Skeletal muscle satellite cell (primary cell): ENCODE measurements around the gene ASCC2.
"Not testable (repeated sequence)": the region's sequence is repeated elsewhere in the genome, so short reads cannot be mapped to it uniquely, and the experiment has no call there.

Source experiments
- H3K27me3 ChIP-seq: 2 replicates; pipeline ENCODE4 v1.7.0; 2013; ENCODE audit warnings: low read length; ENCODE audit not compliant: control insufficient read depth, insufficient read depth
- H3K36me3 ChIP-seq: 2 replicates; pipeline ENCODE4 v1.7.0; 2013; ENCODE audit warnings: mild to moderate bottlenecking, control low read depth, low read length; ENCODE audit not compliant: insufficient read depth
- H3K4me1 ChIP-seq: 2 replicates; pipeline ENCODE4 v1.7.0; 2013; ENCODE audit warnings: low read length; ENCODE audit not compliant: control insufficient read depth, insufficient read depth
- H3K4me2 ChIP-seq: 2 replicates; pipeline ENCODE4 v1.7.0; 2013; ENCODE audit warnings: mild to moderate bottlenecking, low read length
- H3K4me3 ChIP-seq: 2 replicates; pipeline ENCODE4 v1.7.0; 2013; ENCODE audit warnings: low read length
- H3K9ac ChIP-seq: 2 replicates; pipeline ENCODE4 v1.7.0; 2013; ENCODE audit warnings: mild to moderate bottlenecking, low read depth, low read length, moderate library complexity
- H3K9me3 ChIP-seq: replicated peaks from 2 replicates; pipeline ENCODE4 v1.7.0; 2013; ENCODE audit warnings: mild to moderate bottlenecking, control low read depth, low read length

ASCC2 gene

GRCh38 chr22:29831186-29831921 is 6.7 kb downstream of the ASCC2 start:
- H3K36me3 ChIP-seq: peaks cover 45% of the 10 kb centered on the region
- no peak overlapping the region for H3K4me3 ChIP-seq
- H3K9ac ChIP-seq: no peak overlapping the region
- no peaks in the 10 kb centered on the region for H3K9me3 ChIP-seq
- no peaks in the 10 kb centered on the region for H3K4me1 ChIP-seq
- no peak overlapping the region for H3K4me2 ChIP-seq
- H3K27me3 ChIP-seq: no peaks in the 10 kb centered on the region

DNA sequence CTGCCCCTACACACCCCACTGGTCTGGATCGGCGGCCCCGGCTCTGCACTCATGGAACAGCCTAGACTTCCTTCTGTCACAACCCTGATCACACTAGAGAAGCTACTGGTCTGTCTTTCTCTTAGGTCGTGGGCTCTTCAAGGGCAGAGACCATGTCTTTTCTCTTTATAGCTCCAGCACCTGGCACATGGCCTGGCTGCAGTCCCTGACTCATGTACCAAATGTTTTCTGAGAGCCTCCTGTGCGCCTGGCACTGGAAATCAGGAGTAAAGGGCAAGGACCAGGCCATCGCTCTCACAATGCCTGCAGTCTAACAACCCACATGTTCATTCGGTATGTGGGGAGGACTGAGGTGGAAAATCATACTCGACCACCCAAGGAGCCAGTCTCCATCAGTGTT is 7.5 kb downstream of the ASCC2 start:
- no peak overlapping the region for H3K4me3 ChIP-seq
- H3K9me3 ChIP-seq: no peaks in the 10 kb centered on the region
- no peaks in the 10 kb centered on the region for H3K27me3 ChIP-seq
- H3K36me3 ChIP-seq: peaks cover 48% of the 10 kb centered on the region
- no peaks in the 10 kb centered on the region for H3K4me1 ChIP-seq
- no peak overlapping the region for H3K9ac ChIP-seq
- H3K4me2 ChIP-seq: no peak overlapping the region

- H3K9me3 ChIP-seq, H3K4me3 ChIP-seq, H3K27me3 ChIP-seq, H3K9ac ChIP-seq, H3K4me1 ChIP-seq, H3K4me2 ChIP-seq: not testable (repeated sequence)
- H3K36me3 ChIP-seq: peaks cover 51% of the 10 kb centered on the region
These were observed 10.3 kb downstream of the ASCC2 start for GRCh38 chr22:29827726-29828125.

- Histone ChIP-seq H3K4me3 (no peak overlapping the region), H3K36me3 (peaks cover 52% of the 10 kb centered on the region), H3K9me3 (no peaks in the 10 kb centered on the region), H3K9ac (no peak overlapping the region), H3K27me3 (no peaks in the 10 kb centered on the region), H3K4me2 (no peak overlapping the region), H3K4me1 (peaks cover 3% of the 10 kb centered on the region)
These were observed 11.0 kb downstream of the ASCC2 start for GRCh38 chr22:29827091-29827490.

DNA sequence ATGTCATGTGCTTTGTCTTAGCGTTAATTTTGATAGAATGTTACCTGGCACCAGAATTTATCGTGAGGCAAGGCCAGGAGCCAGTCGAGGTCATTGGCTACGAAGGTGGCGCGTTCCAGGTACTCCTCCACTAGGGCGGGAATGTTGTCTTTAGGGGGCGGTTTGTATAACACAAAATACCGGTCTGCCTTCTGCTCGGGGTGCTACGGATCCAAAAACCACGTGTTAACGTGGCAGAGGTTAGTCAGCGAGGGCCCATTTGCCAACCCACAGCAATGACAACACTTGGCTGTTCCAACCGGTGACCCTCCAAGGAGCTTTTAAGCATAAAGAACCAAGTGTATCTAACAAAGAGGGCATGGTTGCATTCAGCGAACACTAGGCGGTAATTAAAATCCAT is 12.5 kb downstream of the ASCC2 start:
- Histone ChIP-seq H3K4me1 (peaks cover 14% of the 10 kb centered on the region), H3K9me3 (no peaks in the 10 kb centered on the region), H3K4me3 (no peak overlapping the region), H3K4me2 (no peak overlapping the region), H3K27me3 (no peaks in the 10 kb centered on the region), H3K9ac (no peak overlapping the region), H3K36me3 (peaks cover 45% of the 10 kb centered on the region)

DNA sequence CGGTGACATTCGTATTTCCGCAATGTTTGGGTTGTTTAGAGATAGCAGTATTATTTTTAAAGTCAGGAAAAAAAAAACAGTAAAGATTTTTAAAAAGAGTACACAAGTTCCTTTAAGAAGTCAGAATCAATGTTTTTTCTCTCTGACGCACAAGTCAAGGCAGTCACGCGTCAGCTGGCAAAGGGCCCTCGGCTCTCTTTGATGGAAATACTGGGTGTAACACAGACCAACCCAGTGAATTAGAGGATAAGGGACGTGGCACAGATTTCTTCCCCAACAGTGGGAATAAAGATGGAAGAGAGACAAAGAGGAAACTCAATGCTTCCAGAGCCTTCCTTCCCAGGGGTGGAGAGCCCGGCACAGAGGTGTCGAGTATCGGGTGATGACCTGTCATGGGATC is 13.4 kb downstream of the ASCC2 start:
- Histone ChIP-seq H3K9me3 (no peaks in the 10 kb centered on the region), H3K9ac (no peak overlapping the region), H3K4me3 (no peak overlapping the region), H3K4me1 (peaks cover 14% of the 10 kb centered on the region), H3K4me2 (no peak overlapping the region), H3K27me3 (no peaks in the 10 kb centered on the region), H3K36me3 (peaks cover 39% of the 10 kb centered on the region)

DNA sequence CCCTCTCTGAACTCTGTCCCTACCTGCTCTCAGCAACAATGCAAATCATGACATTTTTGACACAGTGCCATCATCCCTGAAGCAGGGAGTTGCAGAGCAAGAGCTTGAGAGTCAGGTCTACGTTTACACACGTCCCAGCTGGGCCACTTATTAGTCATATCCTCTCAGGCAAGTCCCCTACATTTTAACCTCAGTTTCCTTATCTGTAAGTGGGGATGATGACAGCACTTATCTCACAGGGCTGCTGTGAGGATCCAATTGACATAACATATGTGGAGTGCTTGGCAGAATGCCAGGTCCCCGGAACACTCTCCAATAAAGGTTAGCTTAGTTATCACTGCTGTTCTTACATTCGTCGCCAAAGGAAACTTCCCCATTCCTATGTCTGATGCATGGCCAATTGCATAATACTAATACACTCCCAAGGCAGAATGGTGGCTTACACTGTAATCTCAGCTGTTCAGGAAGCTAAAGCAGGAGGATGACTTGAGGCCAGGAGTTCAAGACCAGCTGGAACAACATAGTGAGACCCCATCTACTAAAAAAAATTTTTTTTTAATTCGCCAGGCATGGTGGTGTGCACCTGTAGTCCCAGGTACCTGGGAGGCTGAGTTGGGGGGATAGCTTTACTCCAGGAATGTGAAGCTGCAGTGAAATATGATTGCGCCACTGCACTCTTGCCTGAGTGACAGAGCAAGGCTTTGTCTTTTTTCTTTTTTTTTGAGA is 16.6 kb downstream of the ASCC2 start:
- Histone ChIP-seq H3K27me3 (no peaks in the 10 kb centered on the region), H3K36me3 (peaks cover 42% of the 10 kb centered on the region), H3K4me2 (no peak overlapping the region), H3K9ac (no peak overlapping the region), H3K9me3 (no peaks in the 10 kb centered on the region), H3K4me3 (no peak overlapping the region), H3K4me1 (peaks cover 14% of the 10 kb centered on the region)

- peaks cover 14% of the 10 kb centered on the region for H3K4me1 ChIP-seq
- H3K4me2 ChIP-seq: no peak overlapping the region
- no peaks in the 10 kb centered on the region for H3K27me3 ChIP-seq
- no peak overlapping the region for H3K4me3 ChIP-seq
- H3K36me3 ChIP-seq: peaks cover 42% of the 10 kb centered on the region
- no peaks in the 10 kb centered on the region for H3K9me3 ChIP-seq
- no peak overlapping the region for H3K9ac ChIP-seq
These were observed 17.1 kb downstream of the ASCC2 start for GRCh38 chr22:29820961-29821290.

GRCh38 chr22:29819501-29819900 is 18.6 kb downstream of the ASCC2 start:
- peaks cover 14% of the 10 kb centered on the region for H3K4me1 ChIP-seq
- peaks cover 34% of the 10 kb centered on the region for H3K36me3 ChIP-seq
- no peak overlapping the region for H3K4me2 ChIP-seq
- no peaks in the 10 kb centered on the region for H3K27me3 ChIP-seq
- H3K4me3 ChIP-seq: no peak overlapping the region
- H3K9me3 ChIP-seq: no peaks in the 10 kb centered on the region
- H3K9ac ChIP-seq: no peak overlapping the region

- Histone ChIP-seq H3K9ac (no peak overlapping the region), H3K36me3 (peaks cover 42% of the 10 kb centered on the region), H3K27me3 (no peaks in the 10 kb centered on the region), H3K4me1 (peaks cover 14% of the 10 kb centered on the region), H3K4me2 (no peak overlapping the region), H3K9me3 (no peaks in the 10 kb centered on the region), H3K4me3 (no peak overlapping the region)
These were observed 20.4 kb downstream of the ASCC2 start for GRCh38 chr22:29817724-29818123.

GRCh38 chr22:29816980-29817379 is 21.1 kb downstream of the ASCC2 start:
- Histone ChIP-seq H3K27me3 (no peaks in the 10 kb centered on the region), H3K4me3 (no peak overlapping the region), H3K4me2 (no peak overlapping the region), H3K36me3 (peaks cover 45% of the 10 kb centered on the region), H3K9ac (no peak overlapping the region), H3K9me3 (no peaks in the 10 kb centered on the region), H3K4me1 (peaks cover 10% of the 10 kb centered on the region)

GRCh38 chr22:29816539-29816938 is 21.5 kb downstream of the ASCC2 start:
- Histone ChIP-seq H3K9me3 (no peaks in the 10 kb centered on the region), H3K27me3 (no peaks in the 10 kb centered on the region), H3K4me3 (no peak overlapping the region), H3K4me1 (peaks cover 6% of the 10 kb centered on the region), H3K36me3 (peaks cover 40% of the 10 kb centered on the region), H3K4me2 (no peak overlapping the region), H3K9ac (no peak overlapping the region)
